Transverse colon (tissue), 4 donors: Measurements from ENCODE around the gene POLR2L. TPM values are rescaled to one million over a fixed set of nuclear protein-coding genes. Genes with fewer than 3 reads are reported as not detected.

Experiments
- DNase-seq: peaks from one replicate; pipeline ENCODE4 v3.0.0-alpha.2; 2019
- H3K27ac ChIP-seq, 4 donors: fragments of 200-600 bp; sonication (generic); 2 replicates each; pipeline ENCODE4 v1.5.1; 2016 to 2018; ENCODE audit warnings: inconsistent platforms in 4 of 4
- H3K27me3 ChIP-seq: fragments of 200-600 bp; sonication (generic); 2 replicates; pipeline ENCODE4 v1.5.1; 2017; ENCODE audit warnings: inconsistent platforms
- H3K36me3 ChIP-seq, 4 donors: fragments of 200-600 bp; sonication (generic); 2 replicates each; pipeline ENCODE4 v1.5.1; 2017 to 2019; ENCODE audit warnings: inconsistent platforms in 4 of 4
- H3K4me1 ChIP-seq, 4 donors: fragments of 200-600 bp; sonication (generic); 2 replicates each; pipeline ENCODE4 v1.5.1; 2017 to 2020; ENCODE audit warnings: inconsistent platforms in 4 of 4
- H3K4me3 ChIP-seq, 4 donors: fragments of 200-600 bp; sonication (generic); 1 replicate in 1 of 4; 2 replicates in 3 of 4; pipeline versions ENCODE4 v1.5.1 to v1.6.1; 2017 to 2019; ENCODE audit warnings: inconsistent platforms in 4 of 4
- H3K9me3 ChIP-seq, 2 donors: fragments of 200-600 bp; sonication (generic); 2 replicates each; pipeline ENCODE4 v1.5.1; 2017 to 2019; ENCODE audit warnings: inconsistent platforms in 2 of 2
- CTCF ChIP-seq, 5 experiments: fragments of 200-600 bp in 3 of 5; fragments of 450-650 bp in 2 of 5; sonication (generic) in 3 of 5; IDR thresholded peaks; 1 replicate in 2 of 5; 2 replicates in 3 of 5; pipeline ENCODE4 v1.5.1; 2016 to 2017; ENCODE audit warnings: antibody characterized with exemption in 5 of 5, inconsistent platforms in 3 of 5, mild to moderate bottlenecking in 2 of 5, moderate library complexity in 1 of 5
- EP300 ChIP-seq: sonication (generic); formaldehyde crosslinking; IDR thresholded peaks from one replicate; pipeline ENCODE4 v1.6.1; 2017; ENCODE audit warnings: antibody characterized with exemption, low read depth
- POLR2A ChIP-seq: fragments of 450-650 bp; IDR thresholded peaks from one replicate; pipeline ENCODE4 v1.6.1; 2016; ENCODE audit warnings: antibody characterized with exemption, mild to moderate bottlenecking, moderate library complexity
- POLR2AphosphoS5 ChIP-seq, 3 donors: sonication (generic); formaldehyde crosslinking; IDR thresholded peaks; one replicate each; pipeline ENCODE4 v1.6.1; 2016; ENCODE audit warnings: antibody characterized with exemption in 3 of 3
- WGBS, 2 donors: methylation state at CpG; one replicate each; pipeline ENCODE4 v1.1.5; 2018; ENCODE audit warnings: low coverage in 1 of 2; 5-methylcytosine and 5-hydroxymethylcytosine counted together
- in situ Hi-C, 4 donors: fragments of 200-750 bp; cut with MboI; loops; one replicate each; pipeline versions ENCODE4 v1.15.0 to v1.15.1; 2017; ENCODE audit warnings: low sequenced_read_pairs in 3 of 4, low pct_ligation_motif_present in 1 of 4, low pct_unique_long_range_greater_than_20kb in 1 of 4
- intact Hi-C: fragments of 100-400 bp; cut with DNase I; formaldehyde crosslinking; loops from one replicate; pipeline ENCODE4 v1.15.1; 2023; ENCODE audit warnings: low total_unique reads
- total RNA-seq, 4 donors: library from RNA; depleted of rRNA; stranded (reverse); fragments of >200 nt; gene quantifications; one replicate each; pipeline ENCODE4 v1.1.0, GENCODE V29; 2016

Gene POLR2L
- total RNA-seq, 4 donors from 2014 or later = 9.7 to 66.6 (median 32.7) TPM

GRCh38 chr11:799641-800316 is 42.5 kb downstream of the POLR2L start:
- in situ Hi-C loops = no loop called here
- Histone ChIP-seq H3K36me3 (no peaks in the 10 kb centered on the region), H3K27me3 (no peaks in the 10 kb centered on the region), H3K27ac (no peak overlapping the region), H3K4me3 (no peak overlapping the region), H3K4me1 (peaks cover 29 to 47% (median 39%) of the 10 kb centered on the region in 4 donors), H3K9me3 (no peaks in the 10 kb centered on the region)
- TF ChIP-seq EP300 = no peak
- TF ChIP-seq CTCF (IDR thresholded peaks at IDR 0.05) = no peak
- no peak for TF ChIP-seq POLR2A
- TF ChIP-seq POLR2AphosphoS5 (IDR thresholded peaks at IDR 0.05) = no peak
- WGBS, 2 donors = 94% methylated on average over 28 of the region's 32 CpGs; no CpG with 5 or more reads in 1 of the 2 donors
- intact Hi-C loops = no loop called here
- DNase-seq = no peak

GRCh38 chr11:798093-798713 is 44.1 kb downstream of the POLR2L start, which contains the start of gene SLC25A22:
SLC25A22 (minus strand) TSS chr11:798281; CDS start chr11:795006, 3,275 bp downstream.
- peaks cover 16 to 35% (median 30%) of the 10 kb centered on the region in 4 donors for H3K4me1 ChIP-seq
- H3K4me3 ChIP-seq = peak within 1 kb of the TSS; percentile 59 to 75 (median 72)
- 12% methylated on average over 11 of the region's 69 CpGs; no CpG with 5 or more reads in 1 of the 2 donors for WGBS, 2 donors
- intact Hi-C loops (no loop called here), in situ Hi-C loops (no loop called here)
- no peaks in the 10 kb centered on the region for H3K9me3 ChIP-seq
- TF ChIP-seq CTCF (IDR thresholded peaks at IDR 0.05) = peak; percentile 72 to 94 (median 87)
- TF ChIP-seq POLR2AphosphoS5 (IDR thresholded peaks at IDR 0.05) = no peak
- no peak for TF ChIP-seq POLR2A
- H3K36me3 ChIP-seq = no peaks in the 10 kb centered on the region
- peak within 1 kb of the TSS; percentile 81 to 94 (median 88) for H3K27ac ChIP-seq
- no peaks in the 10 kb centered on the region for H3K27me3 ChIP-seq
- peak; percentile 83 for DNase-seq

GRCh38 chr11:797296-798092 is 44.8 kb downstream of the POLR2L start:
- H3K27ac ChIP-seq = peak overlapping the region; percentile 81 to 94 (median 88)
- H3K9me3 ChIP-seq = no peaks in the 10 kb centered on the region
- intact Hi-C loops (no loop called here), in situ Hi-C loops (no loop called here)
- TF ChIP-seq POLR2AphosphoS5 (IDR thresholded peaks at IDR 0.05) = no peak
- peak; percentile 80 for DNase-seq
- no peaks in the 10 kb centered on the region for H3K36me3 ChIP-seq
- 2% methylated on average over 43 of the region's 57 CpGs; no CpG with 5 or more reads in 1 of the 2 donors for WGBS, 2 donors
- H3K27me3 ChIP-seq = no peaks in the 10 kb centered on the region
- peak overlapping the region; percentile 59 to 75 (median 72) for H3K4me3 ChIP-seq
- peaks cover 16 to 35% (median 30%) of the 10 kb centered on the region in 4 donors for H3K4me1 ChIP-seq

- Histone ChIP-seq H3K9me3 (no peaks in the 10 kb centered on the region), H3K36me3 (no peaks in the 10 kb centered on the region), H3K4me1 (peaks cover 16 to 35% (median 30%) of the 10 kb centered on the region in 4 donors), H3K27ac (peak overlapping the region; percentile 81 to 94 (median 88)), H3K27me3 (no peaks in the 10 kb centered on the region), H3K4me3 (peak overlapping the region; percentile 59 to 75 (median 72))
- DNase-seq = peak; percentile 37
- intact Hi-C loops (no loop called here), in situ Hi-C loops (no loop called here)
- WGBS, 2 donors = 6% methylated on average over 16 of the region's 18 CpGs; no CpG with 5 or more reads in 1 of the 2 donors
- TF ChIP-seq POLR2A (no peak), EP300 (no peak), POLR2AphosphoS5 (IDR thresholded peaks at IDR 0.05) (no peak), CTCF (IDR thresholded peaks at IDR 0.05) (no peak)
Observed at GRCh38 chr11:796565-797295, 45.6 kb downstream of the POLR2L start.
